Muscle layer of duodenum (tissue), 2 donors: Measurements from ENCODE around the gene RAI1.
A peak's percentile ranks its signal among the peaks of the same experiment; 100 is the strongest.

Experiments
- H3K27ac ChIP-seq: one replicate; pipeline ENCODE4 v1.7.0; 2013; ENCODE audit warnings: mild to moderate bottlenecking, low read length
- H3K27me3 ChIP-seq: one replicate; pipeline ENCODE4 v1.7.0; 2013; ENCODE audit warnings: low read depth, mild to moderate bottlenecking, control low read depth, low read length
- H3K36me3 ChIP-seq, 2 donors: one replicate each; pipeline ENCODE4 v1.7.0; 2013; ENCODE audit warnings: low read length in 2 of 2, control low read depth in 1 of 2, mild to moderate bottlenecking in 1 of 2; ENCODE audit not compliant: insufficient read depth in 2 of 2, control insufficient read depth in 1 of 2
- H3K4me1 ChIP-seq, 2 donors: one replicate each; pipeline ENCODE4 v1.7.0; 2013; ENCODE audit warnings: low read length in 2 of 2, mild to moderate bottlenecking in 2 of 2, control low read depth in 1 of 2, moderate library complexity in 1 of 2; ENCODE audit not compliant: insufficient read depth in 2 of 2, control insufficient read depth in 1 of 2
- H3K4me3 ChIP-seq, 2 donors: one replicate each; pipeline ENCODE4 v1.7.0; 2013; ENCODE audit warnings: low read length in 2 of 2, low read depth in 1 of 2, mild to moderate bottlenecking in 1 of 2
- H3K9me3 ChIP-seq, 2 donors: one replicate each; pipeline ENCODE4 v1.7.0; 2013; ENCODE audit warnings: low read length in 2 of 2, control low read depth in 1 of 2, mild to moderate bottlenecking in 1 of 2; ENCODE audit not compliant: control insufficient read depth in 1 of 2
- donor health status: healthy.

Gene RAI1

DNA sequence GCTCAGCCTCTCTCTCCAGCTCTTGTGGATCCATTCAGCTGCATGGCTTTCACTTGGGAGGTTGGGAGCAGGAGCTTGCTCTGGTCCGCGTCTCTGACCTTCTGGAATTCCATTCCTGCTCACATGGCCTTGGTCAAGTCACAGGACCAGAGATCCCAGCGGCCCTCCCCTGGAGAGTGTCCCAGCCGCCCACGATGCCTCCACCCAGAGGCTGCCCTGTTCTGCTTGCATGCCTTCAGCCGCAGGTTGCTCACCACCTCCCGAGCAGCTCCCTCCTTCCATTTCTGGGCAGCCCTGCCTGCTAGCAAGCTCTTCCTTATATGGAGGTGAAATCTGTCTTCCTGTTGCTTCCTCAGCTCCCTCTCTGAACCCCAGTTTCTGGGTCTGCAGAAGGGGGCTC, 32.6 kb downstream of the RAI1 start:
- no peaks in the 10 kb centered on the region for H3K9me3 ChIP-seq
- H3K4me1 ChIP-seq = peaks cover 11 to 43% of the 10 kb centered on the region in 2 donors
- H3K36me3 ChIP-seq = no peaks in the 10 kb centered on the region
- peak overlapping the region; percentile 65 for H3K27ac ChIP-seq
- no peaks in the 10 kb centered on the region for H3K27me3 ChIP-seq
- no peak overlapping the region for H3K4me3 ChIP-seq

DNA sequence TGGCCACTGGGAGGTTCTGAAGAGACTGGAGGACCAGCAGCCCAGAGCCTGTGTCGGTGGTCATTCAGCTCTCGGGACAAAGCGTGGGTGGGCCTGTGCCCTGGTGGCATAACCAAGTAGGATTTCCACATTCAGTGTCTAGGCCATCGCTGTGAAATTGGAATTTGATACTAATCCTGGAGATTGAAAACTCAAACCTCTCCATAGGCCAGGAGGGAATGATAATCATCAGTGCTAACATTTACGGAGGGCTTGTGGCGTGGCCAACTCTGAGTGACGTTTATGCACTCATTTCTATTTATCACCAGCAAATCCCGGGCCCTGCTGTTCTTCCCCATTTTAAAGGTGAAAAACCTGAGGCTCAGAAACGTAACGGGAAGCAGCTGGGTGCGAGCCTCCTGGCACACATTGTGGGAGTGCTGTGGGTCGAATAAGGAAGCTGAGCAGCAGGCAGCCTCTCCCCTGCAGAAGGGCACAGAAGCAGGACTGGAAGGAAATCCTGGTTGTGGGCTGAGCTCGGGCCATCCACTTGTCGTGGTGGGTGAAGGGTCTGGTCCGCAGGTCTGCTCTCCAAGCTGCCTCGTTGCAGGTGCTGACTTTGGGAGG, 33.1 kb downstream of the RAI1 start:
- peaks cover 11 to 43% of the 10 kb centered on the region in 2 donors for H3K4me1 ChIP-seq
- H3K9me3 ChIP-seq = no peaks in the 10 kb centered on the region
- no peaks in the 10 kb centered on the region for H3K27me3 ChIP-seq
- no peaks in the 10 kb centered on the region for H3K36me3 ChIP-seq
- H3K4me3 ChIP-seq = no peak overlapping the region
- H3K27ac ChIP-seq = peak overlapping the region; percentile 65

DNA sequence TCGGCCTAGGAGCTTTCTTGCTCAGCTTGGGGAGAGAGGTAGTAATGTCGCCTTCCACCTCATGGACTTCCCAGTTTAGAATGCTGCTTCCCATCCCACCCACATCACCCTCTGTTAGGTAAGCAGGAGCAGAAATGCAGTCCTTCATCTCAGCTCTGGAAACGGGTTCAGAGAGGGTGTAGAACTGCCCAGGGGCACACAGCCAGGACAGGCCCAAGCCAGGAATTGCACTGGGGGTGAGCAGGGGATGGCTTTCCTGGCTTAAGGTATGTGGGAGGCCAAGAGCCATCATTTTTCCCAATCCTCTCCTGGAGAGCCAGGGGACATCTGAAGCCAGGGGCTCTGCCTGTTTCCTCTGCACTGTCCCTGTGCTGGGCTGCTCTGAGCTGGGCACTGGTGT, 33.6 kb downstream of the RAI1 start:
- H3K27me3 ChIP-seq = no peaks in the 10 kb centered on the region
- H3K27ac ChIP-seq = peak overlapping the region; percentile 65
- H3K36me3 ChIP-seq = no peaks in the 10 kb centered on the region
- H3K4me1 ChIP-seq = peaks cover 11 to 43% of the 10 kb centered on the region in 2 donors
- H3K4me3 ChIP-seq = no peak overlapping the region
- no peaks in the 10 kb centered on the region for H3K9me3 ChIP-seq

DNA sequence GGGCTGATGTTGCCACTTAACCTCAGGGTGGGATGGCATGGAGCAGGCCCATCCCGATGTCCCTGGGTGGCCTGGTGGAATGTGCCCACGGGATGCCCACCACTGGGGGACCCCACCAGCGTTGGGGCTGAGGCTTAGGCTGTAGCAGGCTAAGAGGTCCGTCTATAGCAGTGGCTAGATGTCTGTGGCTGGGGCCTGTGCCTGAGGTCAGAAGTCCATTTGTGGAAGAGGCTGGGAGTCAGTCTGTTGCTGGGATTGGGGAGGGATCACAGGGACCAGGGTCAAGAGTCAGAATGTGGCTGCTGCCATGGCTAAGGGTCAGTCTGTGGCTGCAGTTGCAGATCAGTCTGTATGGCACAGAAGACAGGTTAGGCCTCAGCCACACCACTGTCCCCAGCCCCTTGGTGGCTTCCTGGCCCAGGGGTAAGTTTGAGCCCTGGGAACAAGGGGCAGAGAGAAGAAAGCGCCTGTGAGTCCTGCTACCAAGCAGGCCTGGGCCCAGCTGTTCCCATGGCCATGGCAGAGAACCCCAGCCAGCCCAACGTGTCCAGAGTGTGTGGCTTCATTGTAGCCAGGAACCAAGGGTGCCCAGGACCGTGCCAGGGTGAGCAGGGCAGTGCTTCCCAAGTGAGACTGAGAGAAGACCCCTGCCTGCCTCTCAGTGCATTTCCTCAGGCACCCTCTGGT, 35.7 kb downstream of the RAI1 start:
- Histone ChIP-seq H3K4me1 (peaks cover 8 to 32% of the 10 kb centered on the region in 2 donors), H3K27ac (no peak overlapping the region), H3K4me3 (no peak overlapping the region)

DNA sequence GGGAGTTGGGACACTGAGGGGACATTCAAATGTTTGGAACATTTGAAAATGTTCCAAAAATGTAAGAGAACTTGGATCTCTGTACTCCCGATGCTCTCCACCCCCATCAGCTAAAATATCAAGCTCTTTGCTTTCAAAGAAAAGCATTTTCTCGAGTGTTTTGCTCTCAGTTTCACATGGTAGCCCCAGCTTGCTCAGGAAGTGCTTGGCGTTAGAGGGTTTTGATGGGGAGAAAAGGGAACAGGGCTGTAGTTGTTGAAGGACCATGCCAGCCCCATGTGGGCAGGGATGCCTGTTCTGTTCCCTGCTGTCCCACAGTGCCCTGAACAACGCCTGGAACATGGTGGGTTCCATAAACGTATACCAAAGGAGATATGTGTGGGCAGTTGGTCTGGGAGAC, 37.0 kb downstream of the RAI1 start:
- H3K36me3 ChIP-seq = no peaks in the 10 kb centered on the region
- no peaks in the 10 kb centered on the region for H3K27me3 ChIP-seq
- no peak overlapping the region for H3K4me3 ChIP-seq
- H3K27ac ChIP-seq = no peak overlapping the region
- H3K9me3 ChIP-seq = no peaks in the 10 kb centered on the region
- H3K4me1 ChIP-seq = peaks cover 3 to 37% of the 10 kb centered on the region in 2 donors

More for the DNA sequence above, 35.7 kb downstream of the RAI1 start:
- Histone ChIP-seq H3K27me3 (no peaks in the 10 kb centered on the region), H3K36me3 (no peaks in the 10 kb centered on the region), H3K9me3 (no peaks in the 10 kb centered on the region)

DNA sequence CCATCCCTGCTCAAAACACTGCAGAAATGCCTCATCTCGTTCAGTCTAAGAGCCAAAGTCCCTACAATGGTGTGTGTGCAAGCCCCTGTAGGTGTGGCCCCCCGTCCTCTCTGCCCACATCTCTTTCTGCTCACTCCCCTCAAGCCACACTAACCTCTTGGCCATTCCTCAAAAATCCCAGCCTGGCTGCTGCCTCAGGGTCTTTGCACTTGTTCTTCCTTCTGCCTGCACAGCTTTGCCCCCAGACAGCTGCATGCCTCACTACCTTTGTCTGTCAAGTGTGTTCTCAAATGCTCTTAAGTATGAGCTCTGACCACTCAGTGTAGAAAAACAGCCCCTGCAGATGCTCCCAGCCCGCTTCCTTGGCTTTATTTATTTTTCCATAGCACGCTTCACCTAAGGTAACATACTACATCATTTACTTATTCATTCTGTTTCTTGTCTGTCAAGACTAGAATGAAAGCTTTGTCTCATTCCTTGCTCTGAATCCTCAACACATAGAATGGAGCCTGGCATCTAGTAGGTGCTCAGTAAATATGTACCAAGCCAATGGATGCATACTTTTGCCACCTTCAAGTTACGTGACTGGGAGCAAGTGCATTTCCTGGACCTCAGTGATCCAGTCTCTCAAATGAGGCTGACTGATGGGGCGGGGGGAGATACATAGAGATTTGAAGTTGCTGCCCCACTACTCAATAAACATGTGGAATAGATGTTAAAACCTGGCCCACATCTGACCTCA, 38.1 kb downstream of the RAI1 start:
- Histone ChIP-seq H3K4me1 (peaks cover 3 to 30% of the 10 kb centered on the region in 2 donors), H3K27me3 (no peaks in the 10 kb centered on the region), H3K27ac (no peak overlapping the region), H3K4me3 (no peak overlapping the region), H3K9me3 (no peaks in the 10 kb centered on the region), H3K36me3 (no peaks in the 10 kb centered on the region)

DNA sequence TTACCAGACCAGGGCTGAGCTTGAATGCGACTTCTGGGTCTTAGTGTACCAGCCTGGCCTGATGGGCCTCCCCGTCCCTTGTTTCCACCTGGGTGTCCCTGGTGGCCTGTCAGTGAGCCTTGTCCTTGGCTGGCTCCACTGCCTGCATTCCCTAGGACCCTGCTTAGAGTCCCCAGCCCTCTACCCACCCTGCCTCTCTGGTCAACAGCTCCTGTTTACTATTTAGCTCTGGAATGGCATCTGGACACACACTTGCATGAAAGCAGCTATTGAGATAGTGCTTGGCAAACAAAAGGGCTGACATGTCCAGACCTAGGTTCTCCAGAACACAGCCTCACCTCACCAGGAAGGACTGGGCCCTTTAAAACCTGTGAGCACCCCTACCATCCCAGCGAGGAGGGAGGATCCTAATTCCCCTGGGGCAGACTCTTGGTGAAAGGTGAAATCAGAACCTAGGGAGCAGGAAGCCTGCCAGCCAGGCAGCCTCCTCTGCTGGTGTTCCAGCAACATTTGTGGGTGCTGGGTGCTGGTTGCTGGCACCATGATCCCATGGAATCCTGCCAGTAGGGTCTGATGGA, 38.8 kb downstream of the RAI1 start:
- H3K4me3 ChIP-seq = no peak overlapping the region
- no peaks in the 10 kb centered on the region for H3K9me3 ChIP-seq
- no peaks in the 10 kb centered on the region for H3K36me3 ChIP-seq
- no peak overlapping the region for H3K27ac ChIP-seq
- peaks cover 3 to 27% of the 10 kb centered on the region in 2 donors for H3K4me1 ChIP-seq
- H3K27me3 ChIP-seq = no peaks in the 10 kb centered on the region

DNA sequence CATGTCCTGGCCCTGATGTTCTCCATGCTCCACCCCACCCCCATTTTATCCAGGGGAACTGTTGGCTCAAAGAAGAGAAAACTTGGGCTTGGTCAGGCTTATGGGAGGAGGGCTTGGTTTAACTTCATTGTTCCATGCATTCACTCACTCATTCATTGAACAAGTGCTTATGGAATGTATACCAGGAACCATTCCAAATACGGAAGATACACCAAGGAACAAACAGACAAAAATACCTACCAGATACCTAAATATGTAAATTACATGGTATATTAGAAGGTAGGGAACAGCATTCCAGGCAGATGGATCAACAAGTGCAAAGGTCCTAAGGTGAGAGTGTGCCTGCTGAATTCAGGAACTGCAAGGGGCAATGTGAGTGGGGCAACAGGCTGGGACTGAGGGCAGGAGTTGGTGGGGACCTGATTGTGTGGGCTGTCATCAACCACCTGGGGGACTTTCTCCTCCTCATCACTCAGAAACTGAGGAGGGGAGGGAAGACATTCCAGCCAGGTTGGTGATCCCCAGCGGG, 39.9 kb downstream of the RAI1 start:
- H3K4me3 ChIP-seq = no peak overlapping the region
- H3K4me1 ChIP-seq = peaks cover 3 to 36% of the 10 kb centered on the region in 2 donors
- no peak overlapping the region for H3K27ac ChIP-seq

DNA sequence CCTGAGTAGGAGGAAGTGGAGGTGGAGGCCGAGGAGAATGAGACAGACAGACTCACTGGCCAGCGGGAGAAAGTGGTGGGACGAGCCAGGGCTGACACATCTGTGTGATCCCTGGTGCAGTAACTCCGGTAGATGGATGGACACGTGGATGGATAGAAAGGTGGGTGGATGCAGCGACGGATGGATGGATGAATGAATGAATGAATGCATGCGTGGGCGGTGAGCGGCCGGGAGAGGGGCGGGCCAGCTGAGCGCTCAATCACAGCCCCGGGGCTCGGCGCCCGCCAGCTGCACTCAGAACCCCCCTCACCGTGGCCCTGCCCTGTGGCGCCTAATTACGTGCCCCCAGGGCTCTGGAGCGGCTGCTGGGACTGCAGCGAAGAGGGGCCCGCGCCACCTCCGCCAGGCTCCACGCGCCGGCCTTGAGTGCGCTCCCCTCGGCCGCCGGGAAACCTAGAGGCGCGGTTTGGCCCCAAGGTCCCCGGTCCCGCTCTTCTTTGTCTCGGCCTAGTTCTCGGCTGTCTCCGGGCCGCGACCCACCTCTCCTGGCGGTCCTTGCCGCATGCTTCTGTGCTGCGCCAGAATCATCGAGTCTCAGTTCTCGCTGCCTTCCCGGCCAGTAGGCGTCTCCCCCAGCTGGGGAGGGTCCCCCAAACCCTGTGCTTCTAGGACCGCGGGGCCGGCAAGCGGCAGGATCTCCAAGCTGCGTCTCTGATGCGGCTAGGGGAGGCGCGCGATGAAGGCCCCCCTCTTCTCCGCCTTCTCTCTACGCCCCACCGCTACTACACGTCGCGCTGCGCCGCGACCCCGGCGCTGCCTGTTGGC, 41.0 kb downstream of the RAI1 start:
- H3K9me3 ChIP-seq = no peaks in the 10 kb centered on the region
- H3K4me1 ChIP-seq = peaks cover 3 to 36% of the 10 kb centered on the region in 2 donors
- peak overlapping the region; percentile 23 for H3K27ac ChIP-seq
- peak overlapping the region; percentile 53 to 66 for H3K4me3 ChIP-seq
- no peaks in the 10 kb centered on the region for H3K36me3 ChIP-seq
- no peaks in the 10 kb centered on the region for H3K27me3 ChIP-seq

More for the DNA sequence above, 39.9 kb downstream of the RAI1 start:
- Histone ChIP-seq H3K27me3 (no peaks in the 10 kb centered on the region), H3K36me3 (no peaks in the 10 kb centered on the region), H3K9me3 (no peaks in the 10 kb centered on the region)

DNA sequence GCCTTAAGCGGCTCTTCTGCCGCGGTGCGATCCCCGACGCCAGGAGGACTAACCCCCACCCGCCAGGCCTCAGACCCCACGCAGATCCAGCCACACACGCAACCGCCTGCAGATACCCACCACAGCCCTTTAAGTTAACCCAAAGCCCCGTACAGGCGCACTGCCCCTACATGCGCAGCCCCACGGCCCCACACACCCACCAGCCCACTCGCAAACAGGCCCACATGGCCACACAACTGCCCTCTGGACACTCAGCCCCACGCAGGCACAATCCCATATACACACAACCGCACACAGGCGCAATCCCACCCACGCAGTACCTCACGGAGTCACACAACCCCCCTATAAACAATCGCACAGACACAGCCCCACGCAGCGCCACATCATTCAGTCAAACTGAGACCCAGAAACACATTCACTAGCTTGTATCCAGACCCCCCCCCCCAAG, 41.7 kb downstream of the RAI1 start:
- Histone ChIP-seq H3K4me3 (peak overlapping the region; percentile 53 to 66), H3K36me3 (no peaks in the 10 kb centered on the region), H3K9me3 (no peaks in the 10 kb centered on the region), H3K4me1 (peaks cover 3 to 36% of the 10 kb centered on the region in 2 donors), H3K27ac (peak overlapping the region; percentile 23), H3K27me3 (no peaks in the 10 kb centered on the region)
